GM23338 (cell line): Measurements from ENCODE around the gene RPRML. TPM values are rescaled to one million over a fixed set of nuclear protein-coding genes. Genes with fewer than 3 reads are reported as not detected.
"Not testable (repeated sequence)": the region's sequence is repeated elsewhere in the genome, so short reads cannot be mapped to it uniquely, and the experiment has no call there.

Experiments
- ATAC-seq: fragments of 200-7000 bp; cut with Tn5 transposase; 3 replicates; pipeline ENCODE4 v1.9.1; 2020
- DNase-seq: peaks from one replicate; pipeline ENCODE4 v3.0.0-alpha.2; 2015; ENCODE audit warnings: low spot score
- H2AFZ ChIP-seq: fragments of 200-600 bp; sonication (generic); 2 replicates; pipeline ENCODE4 v1.8.0; 2016; ENCODE audit warnings: antibody characterized with exemption, mild to moderate bottlenecking, moderate library complexity
- H3F3A ChIP-seq: fragments of 200-600 bp; sonication (generic); replicated peaks from 2 replicates; pipeline ENCODE4 v1.8.0; 2017; ENCODE audit warnings: antibody characterized with exemption, mixed run types, low read depth
- H3K27ac ChIP-seq: fragments of 200-600 bp; sonication (generic); 2 replicates; pipeline ENCODE4 v1.6.1; 2016; ENCODE audit warnings: low read depth
- H3K27me3 ChIP-seq: fragments of 200-600 bp; sonication (generic); 2 replicates; pipeline ENCODE4 v1.8.0; 2016; ENCODE audit warnings: mild to moderate bottlenecking, mixed run types, moderate library complexity; ENCODE audit not compliant: insufficient read depth
- H3K36me3 ChIP-seq: fragments of 200-600 bp; sonication (generic); 2 replicates; pipeline ENCODE4 v1.8.0; 2016; ENCODE audit warnings: mild to moderate bottlenecking; ENCODE audit not compliant: insufficient read depth
- H3K4me1 ChIP-seq: fragments of 200-600 bp; sonication (generic); 2 replicates; pipeline ENCODE4 v1.8.0; 2016; ENCODE audit warnings: mild to moderate bottlenecking, moderate library complexity; ENCODE audit not compliant: insufficient read depth
- H3K4me2 ChIP-seq: fragments of 200-600 bp; sonication (generic); 2 replicates; pipeline ENCODE4 v1.7.1; 2017; ENCODE audit warnings: mixed run types
- H3K4me3 ChIP-seq: fragments of 200-600 bp; sonication (generic); 2 replicates; pipeline ENCODE4 v1.6.1; 2016; ENCODE audit warnings: mixed run types
- H3K79me2 ChIP-seq: fragments of 200-600 bp; sonication (generic); replicated peaks from 2 replicates; pipeline ENCODE4 v1.8.0; 2017; ENCODE audit warnings: mild to moderate bottlenecking; ENCODE audit not compliant: insufficient read depth
- H3K9me2 ChIP-seq: fragments of 200-600 bp; sonication (generic); 2 replicates; pipeline ENCODE4 v1.8.0; 2017; ENCODE audit not compliant: insufficient read depth
- H4K20me1 ChIP-seq: fragments of 200-600 bp; sonication (generic); replicated peaks from 2 replicates; pipeline ENCODE4 v1.8.0; 2017; ENCODE audit warnings: mild to moderate bottlenecking; ENCODE audit not compliant: insufficient read depth
- H3K27ac Mint-ChIP-seq: 2 replicates; pipeline ENCODE4 v1.8.0; 2020; ENCODE audit warnings: inconsistent platforms, mild to moderate bottlenecking, moderate library complexity, mixed read lengths
- H3K27me3 Mint-ChIP-seq: 3 replicates; pipeline ENCODE4 v1.8.0; 2022; ENCODE audit warnings: low read depth, mild to moderate bottlenecking, moderate library complexity, mixed read lengths, inconsistent platforms; ENCODE audit not compliant: insufficient read depth, poor library complexity
- H3K36me3 Mint-ChIP-seq: 3 replicates; pipeline ENCODE4 v1.8.0; 2021; ENCODE audit warnings: low read depth, mild to moderate bottlenecking, inconsistent platforms, moderate library complexity, mixed read lengths
- H3K4me1 Mint-ChIP-seq: 3 replicates; pipeline ENCODE4 v1.8.0; 2020; ENCODE audit warnings: mild to moderate bottlenecking, inconsistent platforms, mixed read lengths
- H3K4me3 Mint-ChIP-seq: 3 replicates; pipeline ENCODE4 v1.8.0; 2021; ENCODE audit warnings: moderate library complexity, mild to moderate bottlenecking, inconsistent platforms, mixed read lengths
- H3K9me3 Mint-ChIP-seq: 3 replicates; pipeline ENCODE4 v1.8.0; 2020; ENCODE audit warnings: moderate library complexity, mild to moderate bottlenecking, inconsistent platforms, mixed read lengths
- CREB1 ChIP-seq: fragments of 250-450 bp; sonication (Bioruptor Pico); IDR thresholded peaks from 2 replicates; pipeline ENCODE4 v1.5.0; 2020; ENCODE audit warnings: low read depth, mild to moderate bottlenecking, moderate library complexity
- ETS1 ChIP-seq: IDR thresholded peaks from 2 replicates; pipeline ENCODE4 v1.6.1; 2016; ENCODE audit warnings: antibody characterized with exemption
- EZH2 ChIP-seq: fragments of 200-600 bp; sonication (generic); IDR thresholded peaks from one replicate; pipeline ENCODE4 v1.8.0; 2017; ENCODE audit warnings: antibody characterized with exemption, mild to moderate bottlenecking, low read depth; ENCODE audit not compliant: unreplicated experiment
- EZH2phosphoT487 ChIP-seq: fragments of 200-600 bp; sonication (generic); IDR thresholded peaks from one replicate; pipeline ENCODE4 v1.8.1; 2018; ENCODE audit warnings: antibody characterized with exemption; ENCODE audit not compliant: unreplicated experiment
- polyA plus RNA-seq: library from polyadenylated mRNA; unstranded; fragments of >200 nt; fragmentation: Nextera tagmentation; extraction: Ambion mirVana; gene quantifications from 2 replicates; pipeline ENCODE4 v1.2.1, GENCODE V29; 2016
- total RNA-seq: library from RNA; depleted of rRNA; stranded (reverse); fragments of >200 nt; shearing (Covaris generic); gene quantifications from 2 replicates; pipeline ENCODE4 v1.2.3, GENCODE V29; 2014
- TF ChIP-seq, protein P1 (sequence below): fragments of 250-450 bp; sonication (Bioruptor Pico); IDR thresholded peaks from 2 replicates; pipeline ENCODE4 v1.5.0; 2020; ENCODE audit warnings: mild to moderate bottlenecking, moderate library complexity

The RPRML gene
- total and polyA plus RNA-seq, 2 experiments from 2014 or later, result 2.1 to 16.4 TPM

DNA sequence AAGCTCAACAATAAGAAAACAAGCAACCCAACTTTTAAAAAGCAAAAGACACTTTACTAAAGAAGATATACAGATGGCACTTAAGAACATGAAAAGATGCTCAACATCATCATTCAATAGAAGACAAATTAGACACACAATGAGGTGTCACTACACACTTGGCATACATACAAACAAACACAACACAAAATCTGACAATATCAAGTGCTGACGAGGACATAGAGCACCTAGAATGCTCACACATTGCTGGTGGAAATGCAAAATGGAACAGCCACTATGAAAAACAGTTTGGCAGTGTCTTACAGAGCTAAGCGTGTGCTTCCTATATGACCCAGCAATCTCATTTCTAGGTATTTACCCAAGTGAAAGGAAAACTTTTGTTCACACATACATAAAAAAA is 18.9 kb downstream of the RPRML start (continued):
- TF ChIP-seq, protein P1, sequence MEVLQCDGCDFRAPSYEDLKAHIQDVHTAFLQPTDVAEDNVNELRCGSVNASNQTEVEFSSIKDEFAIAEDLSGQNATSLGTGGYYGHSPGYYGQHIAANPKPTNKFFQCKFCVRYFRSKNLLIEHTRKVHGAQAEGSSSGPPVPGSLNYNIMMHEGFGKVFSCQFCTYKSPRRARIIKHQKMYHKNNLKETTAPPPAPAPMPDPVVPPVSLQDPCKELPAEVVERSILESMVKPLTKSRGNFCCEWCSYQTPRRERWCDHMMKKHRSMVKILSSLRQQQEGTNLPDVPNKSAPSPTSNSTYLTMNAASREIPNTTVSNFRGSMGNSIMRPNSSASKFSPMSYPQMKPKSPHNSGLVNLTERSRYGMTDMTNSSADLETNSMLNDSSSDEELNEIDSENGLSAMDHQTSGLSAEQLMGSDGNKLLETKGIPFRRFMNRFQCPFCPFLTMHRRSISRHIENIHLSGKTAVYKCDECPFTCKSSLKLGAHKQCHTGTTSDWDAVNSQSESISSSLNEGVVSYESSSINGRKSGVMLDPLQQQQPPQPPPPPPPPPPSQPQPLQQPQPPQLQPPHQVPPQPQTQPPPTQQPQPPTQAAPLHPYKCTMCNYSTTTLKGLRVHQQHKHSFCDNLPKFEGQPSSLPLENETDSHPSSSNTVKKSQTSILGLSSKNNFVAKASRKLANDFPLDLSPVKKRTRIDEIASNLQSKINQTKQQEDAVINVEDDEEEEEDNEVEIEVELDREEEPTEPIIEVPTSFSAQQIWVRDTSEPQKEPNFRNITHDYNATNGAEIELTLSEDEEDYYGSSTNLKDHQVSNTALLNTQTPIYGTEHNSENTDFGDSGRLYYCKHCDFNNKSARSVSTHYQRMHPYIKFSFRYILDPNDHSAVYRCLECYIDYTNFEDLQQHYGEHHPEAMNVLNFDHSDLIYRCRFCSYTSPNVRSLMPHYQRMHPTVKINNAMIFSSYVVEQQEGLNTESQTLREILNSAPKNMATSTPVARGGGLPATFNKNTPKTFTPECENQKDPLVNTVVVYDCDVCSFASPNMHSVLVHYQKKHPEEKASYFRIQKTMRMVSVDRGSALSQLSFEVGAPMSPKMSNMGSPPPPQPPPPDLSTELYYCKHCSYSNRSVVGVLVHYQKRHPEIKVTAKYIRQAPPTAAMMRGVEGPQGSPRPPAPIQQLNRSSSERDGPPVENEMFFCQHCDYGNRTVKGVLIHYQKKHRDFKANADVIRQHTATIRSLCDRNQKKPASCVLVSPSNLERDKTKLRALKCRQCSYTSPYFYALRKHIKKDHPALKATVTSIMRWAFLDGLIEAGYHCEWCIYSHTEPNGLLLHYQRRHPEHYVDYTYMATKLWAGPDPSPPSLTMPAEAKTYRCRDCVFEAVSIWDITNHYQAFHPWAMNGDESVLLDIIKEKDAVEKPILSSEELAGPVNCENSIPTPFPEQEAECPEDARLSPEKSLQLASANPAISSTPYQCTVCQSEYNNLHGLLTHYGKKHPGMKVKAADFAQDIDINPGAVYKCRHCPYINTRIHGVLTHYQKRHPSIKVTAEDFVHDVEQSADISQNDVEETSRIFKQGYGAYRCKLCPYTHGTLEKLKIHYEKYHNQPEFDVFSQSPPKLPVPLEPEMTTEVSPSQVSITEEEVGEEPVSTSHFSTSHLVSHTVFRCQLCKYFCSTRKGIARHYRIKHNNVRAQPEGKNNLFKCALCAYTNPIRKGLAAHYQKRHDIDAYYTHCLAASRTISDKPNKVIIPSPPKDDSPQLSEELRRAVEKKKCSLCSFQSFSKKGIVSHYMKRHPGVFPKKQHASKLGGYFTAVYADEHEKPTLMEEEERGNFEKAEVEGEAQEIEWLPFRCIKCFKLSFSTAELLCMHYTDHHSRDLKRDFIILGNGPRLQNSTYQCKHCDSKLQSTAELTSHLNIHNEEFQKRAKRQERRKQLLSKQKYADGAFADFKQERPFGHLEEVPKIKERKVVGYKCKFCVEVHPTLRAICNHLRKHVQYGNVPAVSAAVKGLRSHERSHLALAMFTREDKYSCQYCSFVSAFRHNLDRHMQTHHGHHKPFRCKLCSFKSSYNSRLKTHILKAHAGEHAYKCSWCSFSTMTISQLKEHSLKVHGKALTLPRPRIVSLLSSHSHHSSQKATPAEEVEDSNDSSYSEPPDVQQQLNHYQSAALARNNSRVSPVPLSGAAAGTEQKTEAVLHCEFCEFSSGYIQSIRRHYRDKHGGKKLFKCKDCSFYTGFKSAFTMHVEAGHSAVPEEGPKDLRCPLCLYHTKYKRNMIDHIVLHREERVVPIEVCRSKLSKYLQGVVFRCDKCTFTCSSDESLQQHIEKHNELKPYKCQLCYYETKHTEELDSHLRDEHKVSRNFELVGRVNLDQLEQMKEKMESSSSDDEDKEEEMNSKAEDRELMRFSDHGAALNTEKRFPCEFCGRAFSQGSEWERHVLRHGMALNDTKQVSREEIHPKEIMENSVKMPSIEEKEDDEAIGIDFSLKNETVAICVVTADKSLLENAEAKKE (CRISPR knock-in tag), result no peak
- TF ChIP-seq EZH2phosphoT487, result no peak
- no peak for TF ChIP-seq EZH2
- no peak for TF ChIP-seq ETS1

GRCh38 chr17:46958041-46958591 is 20.9 kb downstream of the RPRML start:
- no peak overlapping the region for H3K4me2 ChIP-seq
- H2AFZ ChIP-seq, result no peak overlapping the region
- H3K79me2 ChIP-seq, result no peaks in the 10 kb centered on the region
- no peaks in the 10 kb centered on the region for H4K20me1 ChIP-seq
- H3K27ac ChIP-seq, result no peak overlapping the region
- Mint-ChIP-seq H3K9me3 (peaks cover 6% of the 10 kb centered on the region; the same call in 2 of the 3 replicates), H3K4me1 (no peaks in the 10 kb centered on the region; the same call in 2 of the 3 replicates), H3K36me3 (peaks cover 12% of the 10 kb centered on the region; the same call in 2 of the 3 replicates), H3K4me3 (no peak overlapping the region), H3K27ac (no peak overlapping the region), H3K27me3 (peaks cover 6% of the 10 kb centered on the region)
- ATAC-seq, result no peak
- no peaks in the 10 kb centered on the region for H3K4me1 ChIP-seq
- H3K4me3 ChIP-seq, result no peak overlapping the region
- DNase-seq, result no peak
- no peaks in the 10 kb centered on the region for H3K27me3 ChIP-seq
- no peaks in the 10 kb centered on the region for H3K36me3 ChIP-seq
- TF ChIP-seq CREB1 (CRISPR knock-in tag), result no peak
- H3K9me2 ChIP-seq, result no peaks in the 10 kb centered on the region; the same call in 1 of the 2 replicates
- H3F3A ChIP-seq, result no peaks in the 10 kb centered on the region

GRCh38 chr17:46953191-46953590 is 25.9 kb downstream of the RPRML start:
- H3K4me1 ChIP-seq, H3K27me3 Mint-ChIP-seq, ATAC-seq, H3K4me2 ChIP-seq, H3K27ac ChIP-seq, H3K36me3 Mint-ChIP-seq, H2AFZ ChIP-seq, H3K4me3 ChIP-seq, H4K20me1 ChIP-seq, H3K9me2 ChIP-seq, H3K36me3 ChIP-seq, H3K27ac Mint-ChIP-seq, H3F3A ChIP-seq, H3K4me3 Mint-ChIP-seq, H3K27me3 ChIP-seq, DNase-seq, H3K4me1 Mint-ChIP-seq, H3K79me2 ChIP-seq, H3K9me3 Mint-ChIP-seq: not testable (repeated sequence)
